Naive B cell (primary cell): ENCODE data around the gene IGFBP6. TPM values are rescaled to one million over a fixed set of nuclear protein-coding genes. Genes with fewer than 3 reads are reported as not detected.

Experiments
- ATAC-seq, 2 donors: fragments of 150-1000 bp; cut with Tn5 transposase; 2 replicates each; pipeline ENCODE4 v1.10.0; 2021; ENCODE audit warnings: low read depth in 2 of 2, mild to moderate bottlenecking in 2 of 2, moderate library complexity in 2 of 2
- DNase-seq: peaks from one replicate; pipeline ENCODE4 v3.0.0; 2022
- H3K27ac Mint-ChIP-seq, 6 donors: one replicate each; pipeline ENCODE4 v1.8.0; 2020 to 2022; ENCODE audit warnings: mild to moderate bottlenecking in 6 of 6, mixed read lengths in 6 of 6, moderate library complexity in 5 of 6, inconsistent platforms in 2 of 6
- H3K27me3 Mint-ChIP-seq, 3 donors: one replicate each; pipeline ENCODE4 v1.8.0; 2021 to 2022; ENCODE audit warnings: mixed read lengths in 3 of 3, mild to moderate bottlenecking in 1 of 3
- H3K36me3 Mint-ChIP-seq, 2 donors: one replicate each; pipeline ENCODE4 v1.8.0; 2020 to 2022; ENCODE audit warnings: mixed read lengths in 2 of 2, inconsistent platforms in 1 of 2, mild to moderate bottlenecking in 1 of 2
- H3K4me1 Mint-ChIP-seq, 3 donors: one replicate each; pipeline ENCODE4 v1.8.0; 2020 to 2022; ENCODE audit warnings: mixed read lengths in 3 of 3, inconsistent platforms in 1 of 3, mild to moderate bottlenecking in 1 of 3, moderate library complexity in 1 of 3
- H3K4me3 Mint-ChIP-seq, 8 donors: one replicate each; pipeline ENCODE4 v1.8.0; 2020 to 2022; ENCODE audit warnings: mild to moderate bottlenecking in 8 of 8, mixed read lengths in 8 of 8, moderate library complexity in 8 of 8, inconsistent platforms in 2 of 8
- H3K9me3 Mint-ChIP-seq, 7 donors: one replicate each; pipeline ENCODE4 v1.8.0; 2020 to 2022; ENCODE audit warnings: mixed read lengths in 7 of 7, mild to moderate bottlenecking in 5 of 7, inconsistent platforms in 2 of 7, moderate library complexity in 1 of 7
- polyA plus RNA-seq, 6 donors: library from polyadenylated mRNA; unstranded; fragments of 300-500 nt; fragmentation: Illumina TruSeq; gene quantifications; one replicate each; pipeline ENCODE4 v1.2.3, GENCODE V29; 2021; ENCODE audit warnings: low read depth in 6 of 6

The IGFBP6 gene
- polyA plus RNA-seq, 6 donors from 2014 or later: not detected

- H3K27ac Mint-ChIP-seq: peak overlapping the region; percentile 79 to 96 (median 95)
- peaks cover 12 to 15% (median 13%) of the 10 kb centered on the region in 3 donors for H3K4me1 Mint-ChIP-seq
- peak overlapping the region; percentile 88 to 98 (median 96) for H3K4me3 Mint-ChIP-seq
- no peaks in the 10 kb centered on the region for H3K9me3 Mint-ChIP-seq
- DNase-seq: peak; percentile 92
- peak; percentile 91 to 92 for ATAC-seq
- no peaks in the 10 kb centered on the region for H3K36me3 Mint-ChIP-seq
- peaks cover 4 to 11% (median 9%) of the 10 kb centered on the region in 3 donors for H3K27me3 Mint-ChIP-seq
These were observed 43.2 kb upstream of the IGFBP6 start for GRCh38 chr12:53054112-53054878.

DNA sequence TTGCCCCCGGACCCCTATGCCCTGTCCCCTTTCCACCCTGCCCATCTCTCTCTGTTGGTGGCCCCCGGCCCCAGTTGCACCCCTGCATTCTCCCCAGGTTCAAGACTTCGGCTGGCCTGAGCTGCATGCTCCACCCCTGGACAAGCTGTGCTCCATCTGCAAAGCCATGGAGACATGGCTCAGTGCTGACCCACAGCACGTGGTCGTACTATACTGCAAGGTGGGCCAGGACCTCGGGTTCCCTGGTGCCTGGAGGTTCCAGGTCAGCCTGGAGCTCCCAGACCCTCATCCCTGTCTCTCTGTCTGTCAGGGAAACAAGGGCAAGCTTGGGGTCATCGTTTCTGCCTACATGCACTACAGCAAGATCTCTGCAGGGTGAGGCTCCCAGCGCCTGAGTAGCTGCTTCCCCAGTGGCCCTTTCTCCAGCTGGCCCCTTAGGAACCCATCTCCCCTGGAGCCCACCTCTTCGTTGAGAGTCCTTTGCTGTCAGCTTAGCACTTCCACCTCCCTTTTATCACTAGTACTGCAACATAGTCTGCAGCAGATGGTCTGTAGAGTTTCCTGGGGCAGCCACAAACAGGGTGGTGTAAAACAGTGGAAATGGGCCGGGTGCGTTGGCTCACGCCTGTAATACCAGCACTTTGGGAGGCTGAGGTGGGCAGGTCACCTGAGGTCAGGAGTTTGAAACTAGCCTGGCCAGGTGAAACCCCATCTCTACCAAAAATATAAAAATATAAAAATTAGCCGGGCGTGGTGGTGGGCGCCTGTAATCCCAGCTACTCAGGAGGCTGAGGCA is 41.8 kb upstream of the IGFBP6 start:
- DNase-seq (no peak), ATAC-seq (no peak)
- H3K4me1 Mint-ChIP-seq: peaks cover 12 to 14% (median 13%) of the 10 kb centered on the region in 3 donors
- no peaks in the 10 kb centered on the region for H3K9me3 Mint-ChIP-seq
- H3K4me3 Mint-ChIP-seq: peak overlapping the region in 5 of 8 donors; percentile 26 to 96 (median 68)
- H3K27ac Mint-ChIP-seq: peak overlapping the region in 1 of 6 donors; percentile 46
- no peaks in the 10 kb centered on the region for H3K36me3 Mint-ChIP-seq
- peaks cover 4 to 17% (median 9%) of the 10 kb centered on the region in 3 donors for H3K27me3 Mint-ChIP-seq

DNA sequence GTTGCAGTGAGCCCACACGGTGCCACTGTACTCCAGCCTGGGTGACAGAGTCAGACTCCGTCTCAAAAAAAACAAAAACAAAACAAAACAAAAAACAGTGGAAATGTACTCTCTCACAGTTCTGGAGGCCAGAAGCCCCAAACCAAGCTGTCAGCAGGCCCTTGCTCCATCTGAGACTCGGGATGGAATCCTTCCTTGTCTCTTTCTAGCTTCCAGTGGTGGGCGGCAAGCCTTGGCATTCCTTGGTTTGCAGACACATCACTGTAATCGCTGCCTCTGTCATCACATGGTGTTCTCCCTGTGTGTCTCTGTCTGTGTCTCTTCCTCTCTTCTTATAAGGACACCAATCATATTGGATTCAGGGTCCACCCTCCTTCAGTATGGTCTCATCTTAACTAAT is 41.2 kb upstream of the IGFBP6 start:
- H3K27ac Mint-ChIP-seq: peak overlapping the region in 1 of 6 donors; percentile 26
- H3K36me3 Mint-ChIP-seq: no peaks in the 10 kb centered on the region
- ATAC-seq (no peak), DNase-seq (no peak)
- H3K9me3 Mint-ChIP-seq: no peaks in the 10 kb centered on the region
- peaks cover 11 to 13% (median 12%) of the 10 kb centered on the region in 3 donors for H3K4me1 Mint-ChIP-seq
- H3K27me3 Mint-ChIP-seq: peaks cover 4 to 17% (median 9%) of the 10 kb centered on the region in 3 donors
- peak overlapping the region in 2 of 8 donors; percentile 3 to 23 for H3K4me3 Mint-ChIP-seq

- DNase-seq (no peak), ATAC-seq (no peak)
- Mint-ChIP-seq H3K36me3 (no peaks in the 10 kb centered on the region), H3K9me3 (no peaks in the 10 kb centered on the region), H3K27me3 (peaks cover 4 to 17% (median 9%) of the 10 kb centered on the region in 3 donors), H3K27ac (peak overlapping the region in 1 of 6 donors; percentile 28), H3K4me1 (peaks cover 11 to 13% (median 12%) of the 10 kb centered on the region in 3 donors), H3K4me3 (peak overlapping the region in 1 of 8 donors; percentile 23)
These were observed 40.6 kb upstream of the IGFBP6 start for GRCh38 chr12:53056901-53057300.

DNA sequence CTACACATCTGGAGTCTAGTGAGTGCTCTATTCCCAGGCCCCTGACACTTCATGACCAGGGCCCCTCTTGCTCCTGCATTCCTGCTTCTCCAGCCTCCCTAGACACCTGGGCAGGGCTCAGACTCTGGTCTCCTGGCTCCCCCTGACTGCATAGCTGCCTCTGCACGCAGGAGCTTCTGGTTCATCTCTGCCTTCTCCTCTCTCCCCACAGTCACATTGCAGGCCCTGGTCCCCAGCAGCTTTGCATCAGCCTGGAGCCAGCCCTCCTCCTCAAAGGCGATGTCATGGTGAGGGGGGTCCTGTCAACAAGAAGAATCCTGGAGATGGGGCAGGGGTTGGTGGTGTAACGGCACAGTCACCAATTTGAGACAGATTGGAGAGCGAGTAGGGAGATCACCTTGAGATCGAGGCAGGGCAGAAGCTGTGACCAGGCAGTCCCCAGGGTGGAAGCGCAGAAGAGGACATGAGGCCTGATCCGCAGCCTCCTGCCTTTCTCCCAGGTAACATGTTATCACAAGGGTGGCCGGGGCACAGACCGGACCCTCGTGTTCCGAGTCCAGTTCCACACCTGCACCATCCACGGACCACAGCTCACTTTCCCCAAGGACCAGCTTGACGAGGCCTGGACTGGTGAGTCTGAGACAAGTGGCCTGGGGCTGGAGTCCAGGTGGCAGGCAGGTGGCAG is 39.5 kb upstream of the IGFBP6 start:
- no peak overlapping the region for H3K27ac Mint-ChIP-seq
- peaks cover 11 to 12% (median 11%) of the 10 kb centered on the region in 3 donors for H3K4me1 Mint-ChIP-seq
- DNase-seq (no peak), ATAC-seq (no peak)
- H3K4me3 Mint-ChIP-seq: peak overlapping the region in 2 of 8 donors; percentile 3 to 60
- no peaks in the 10 kb centered on the region for H3K36me3 Mint-ChIP-seq
- H3K9me3 Mint-ChIP-seq: no peaks in the 10 kb centered on the region
- H3K27me3 Mint-ChIP-seq: peaks cover 4 to 17% (median 9%) of the 10 kb centered on the region in 3 donors

GRCh38 chr12:53058674-53059433 is 38.6 kb upstream of the IGFBP6 start:
- H3K4me3 Mint-ChIP-seq: no peak overlapping the region
- H3K36me3 Mint-ChIP-seq: no peaks in the 10 kb centered on the region
- H3K4me1 Mint-ChIP-seq: peaks cover 5 to 6% (median 5%) of the 10 kb centered on the region in 3 donors
- ATAC-seq: no peak
- no peaks in the 10 kb centered on the region for H3K9me3 Mint-ChIP-seq
- peaks cover 4 to 17% (median 9%) of the 10 kb centered on the region in 3 donors for H3K27me3 Mint-ChIP-seq
- H3K27ac Mint-ChIP-seq: peak overlapping the region in 1 of 6 donors; percentile 76
- no peak for DNase-seq

DNA sequence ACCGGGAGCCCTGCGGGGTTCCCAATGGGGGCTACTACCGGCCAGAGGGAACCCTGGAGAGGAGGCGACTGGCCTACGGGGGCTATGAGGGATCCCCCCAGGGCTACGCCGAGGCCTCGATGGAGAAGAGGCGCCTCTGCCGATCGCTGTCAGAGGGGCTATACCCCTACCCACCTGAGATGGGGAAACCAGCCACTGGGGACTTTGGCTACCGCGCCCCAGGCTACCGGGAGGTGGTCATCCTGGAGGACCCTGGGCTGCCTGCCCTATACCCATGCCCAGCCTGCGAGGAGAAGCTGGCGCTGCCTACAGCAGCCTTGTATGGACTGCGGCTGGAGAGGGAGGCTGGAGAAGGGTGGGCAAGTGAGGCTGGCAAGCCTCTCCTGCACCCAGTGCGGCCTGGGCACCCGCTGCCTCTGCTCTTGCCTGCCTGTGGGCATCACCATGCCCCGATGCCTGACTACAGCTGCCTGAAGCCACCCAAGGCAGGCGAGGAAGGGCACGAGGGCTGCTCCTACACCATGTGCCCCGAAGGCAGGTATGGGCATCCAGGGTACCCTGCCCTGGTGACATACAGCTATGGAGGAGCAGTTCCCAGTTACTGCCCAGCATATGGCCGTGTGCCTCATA is 37.9 kb upstream of the IGFBP6 start:
- H3K36me3 Mint-ChIP-seq: peaks cover under 1 to 2% of the 10 kb centered on the region in 2 donors
- peaks cover 4 to 17% (median 9%) of the 10 kb centered on the region in 3 donors for H3K27me3 Mint-ChIP-seq
- ATAC-seq: no peak
- peaks cover 0 to 2% (median 0%) of the 10 kb centered on the region in 3 donors for H3K4me1 Mint-ChIP-seq
- H3K27ac Mint-ChIP-seq: no peak overlapping the region
- no peaks in the 10 kb centered on the region for H3K9me3 Mint-ChIP-seq
- H3K4me3 Mint-ChIP-seq: no peak overlapping the region
- DNase-seq: no peak

DNA sequence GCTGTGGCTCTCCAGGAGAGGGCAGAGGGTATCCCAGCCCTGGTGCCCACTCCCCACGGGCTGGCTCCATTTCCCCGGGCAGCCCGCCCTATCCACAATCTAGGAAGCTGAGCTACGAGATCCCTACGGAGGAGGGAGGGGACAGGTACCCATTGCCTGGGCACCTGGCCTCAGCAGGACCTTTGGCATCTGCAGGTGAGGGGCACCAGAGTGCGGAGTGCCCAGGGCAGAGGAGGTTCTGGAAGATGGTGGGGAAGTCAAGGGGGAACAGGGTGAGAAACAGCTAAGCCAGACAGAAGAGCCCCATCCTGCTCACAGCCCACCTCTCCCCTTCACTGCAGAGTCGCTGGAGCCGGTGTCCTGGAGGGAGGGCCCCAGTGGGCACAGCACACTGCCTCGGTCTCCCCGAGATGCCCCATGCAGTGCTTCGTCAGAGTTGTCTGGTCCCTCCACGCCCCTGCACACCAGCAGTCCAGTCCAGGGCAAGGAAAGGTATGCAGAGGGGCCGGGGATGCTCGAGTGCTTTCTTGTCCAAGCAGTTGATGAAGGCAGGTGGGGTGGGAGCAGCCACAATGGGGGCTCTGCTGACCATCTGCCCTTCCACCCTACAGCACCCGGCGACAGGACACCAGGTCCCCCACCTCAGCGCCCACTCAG is 37.3 kb upstream of the IGFBP6 start:
- Mint-ChIP-seq H3K4me3 (no peak overlapping the region), H3K36me3 (peaks cover 3 to 7% of the 10 kb centered on the region in 2 donors), H3K27ac (no peak overlapping the region), H3K4me1 (peaks cover 0 to 8% (median 0%) of the 10 kb centered on the region in 3 donors), H3K27me3 (peaks cover 4 to 17% (median 9%) of the 10 kb centered on the region in 3 donors), H3K9me3 (no peaks in the 10 kb centered on the region)
- no peak for ATAC-seq
- no peak for DNase-seq

GRCh38 chr12:53060721-53061276 is 36.7 kb upstream of the IGFBP6 start:
- ATAC-seq (no peak), DNase-seq (no peak)
- Mint-ChIP-seq H3K4me1 (peaks cover 0 to 13% (median 3%) of the 10 kb centered on the region in 3 donors), H3K36me3 (peaks cover 3 to 10% of the 10 kb centered on the region in 2 donors), H3K9me3 (no peaks in the 10 kb centered on the region), H3K27me3 (peaks cover 4 to 17% (median 9%) of the 10 kb centered on the region in 3 donors), H3K27ac (peak overlapping the region in 2 of 6 donors; percentile 21 to 52), H3K4me3 (no peak overlapping the region)

- Mint-ChIP-seq H3K9me3 (no peaks in the 10 kb centered on the region), H3K36me3 (peaks cover 3 to 10% of the 10 kb centered on the region in 2 donors), H3K4me1 (peaks cover 6 to 20% (median 9%) of the 10 kb centered on the region in 3 donors), H3K4me3 (no peak overlapping the region), H3K27ac (peak overlapping the region in 2 of 6 donors; percentile 37 to 60), H3K27me3 (peaks cover 4 to 17% (median 9%) of the 10 kb centered on the region in 3 donors)
- ATAC-seq (no peak), DNase-seq (no peak)
These were observed 36.0 kb upstream of the IGFBP6 start for GRCh38 chr12:53061404-53062010.
